B cell (primary cell): ENCODE measurements around the gene GTF2I. TPM values are rescaled to one million over a fixed set of nuclear protein-coding genes. Genes with fewer than 3 reads are reported as not detected.
"Not testable (repeated sequence)": the region's sequence is repeated elsewhere in the genome, so short reads cannot be mapped to it uniquely, and the experiment has no call there.

Experiments used
- ATAC-seq: fragments of 200-7000 bp; cut with Tn5 transposase; one replicate; pipeline ENCODE4 v1.10.0; 2021; ENCODE audit warnings: low read depth, mild to moderate bottlenecking, moderate number of reproducible peaks, moderate library complexity
- CTCF ChIA-PET: fragments of 350-600 bp; sonication (Branson Sonifier 250); formaldehyde crosslinking; loops from one replicate; lab custom pipeline; 2021; ENCODE audit warnings: antibody characterized with exemption, inconsistent platforms; lab: Charles Lee
- POLR2A ChIA-PET: fragments of 350-600 bp; sonication (Branson Sonifier 250); formaldehyde crosslinking; loops from one replicate; lab custom pipeline; 2021; ENCODE audit warnings: antibody characterized with exemption; lab: Charles Lee
- DNase-seq: peaks from one replicate; pipeline ENCODE4 v3.0.0; 2013
- H2AFZ ChIP-seq: 2 replicates; pipeline ENCODE4 v1.6.1; 2012; ENCODE audit warnings: mild to moderate bottlenecking, low read depth, low read length; ENCODE audit not compliant: insufficient read depth, poor library complexity, severe bottlenecking
- H3K27ac ChIP-seq, 2 donors: 1 replicate in 1 of 2; 2 replicates in 1 of 2; pipeline ENCODE4 v1.5.1; 2012 to 2013; ENCODE audit warnings: low read length in 2 of 2, mild to moderate bottlenecking in 2 of 2, moderate library complexity in 1 of 2
- H3K27me3 ChIP-seq, 4 experiments: fragments of 200-600 bp in 1 of 4; sonication (generic) in 1 of 4; replicated peaks in 1 of 4; 1 replicate in 2 of 4; 2 replicates in 2 of 4; pipeline versions ENCODE4 v1.6.1 to v1.7.0; 2013 to 2016; ENCODE audit warnings: low read length in 3 of 4, mild to moderate bottlenecking in 2 of 4, mixed read lengths in 1 of 4, moderate library complexity in 1 of 4; ENCODE audit not compliant: insufficient read depth in 4 of 4, control insufficient read depth in 3 of 4; ENCODE audit errors: control extremely low read depth in 1 of 4
- H3K36me3 ChIP-seq, 2 experiments: replicated peaks in 1 of 2; 1 replicate in 1 of 2; 2 replicates in 1 of 2; pipeline versions ENCODE4 v1.6.1 to v1.7.1; 2013; ENCODE audit warnings: low read length in 1 of 2; ENCODE audit not compliant: insufficient read depth in 2 of 2, control insufficient read depth in 1 of 2; ENCODE audit errors: control extremely low read depth in 1 of 2, extremely low read depth in 1 of 2
- H3K4me1 ChIP-seq, 2 donors: fragments of 200-600 bp in 1 of 2; sonication (generic) in 1 of 2; 1 replicate in 1 of 2; 2 replicates in 1 of 2; pipeline versions ENCODE4 v1.5.1 to v1.6.1; 2013 to 2017; ENCODE audit warnings: low read length in 2 of 2; ENCODE audit not compliant: control insufficient read depth in 2 of 2, insufficient read depth in 2 of 2
- H3K4me2 ChIP-seq: replicated peaks from 2 replicates; pipeline ENCODE3; 2012; ENCODE audit warnings: mild to moderate bottlenecking, low read depth, low read length; ENCODE audit not compliant: poor library complexity, severe bottlenecking
- H3K4me3 ChIP-seq, 5 experiments: fragments of 200-600 bp in 1 of 5; sonication (generic) in 1 of 5; 1 replicate in 3 of 5; 2 replicates in 2 of 5; pipeline versions ENCODE4 v1.5.1 to v1.7.0; 2011 to 2016; ENCODE audit warnings: low read length in 4 of 5, mild to moderate bottlenecking in 4 of 5, low read depth in 2 of 5, control low read depth in 1 of 5, moderate library complexity in 1 of 5; ENCODE audit not compliant: insufficient read depth in 1 of 5; ENCODE audit errors: control extremely low read depth in 1 of 5, extremely low read depth in 1 of 5
- H3K79me2 ChIP-seq: fragments of 200-600 bp; sonication (generic); one replicate; pipeline ENCODE4 v1.6.0; 2016; ENCODE audit warnings: low read length; ENCODE audit not compliant: control insufficient read depth, insufficient read depth
- H3K9ac ChIP-seq: fragments of 200-600 bp; sonication (generic); 2 replicates; pipeline ENCODE4 v1.6.1; 2017; ENCODE audit warnings: mild to moderate bottlenecking, low read length, moderate library complexity
- H3K9me3 ChIP-seq, 3 donors: one replicate each; pipeline versions ENCODE4 v1.6.1 to v1.7.1; 2013; ENCODE audit warnings: low read length in 2 of 3; ENCODE audit not compliant: control insufficient read depth in 2 of 3, insufficient read depth in 1 of 3; ENCODE audit errors: control extremely low read depth in 1 of 3
- H4K20me1 ChIP-seq: 2 replicates; pipeline ENCODE4 v1.6.0; 2012; ENCODE audit warnings: mild to moderate bottlenecking, low read length; ENCODE audit not compliant: insufficient read depth, control insufficient read depth, poor library complexity, severe bottlenecking
- H3K27ac Mint-ChIP-seq: one replicate; pipeline ENCODE4 v1.8.0; 2021; ENCODE audit warnings: mixed read lengths
- H3K27me3 Mint-ChIP-seq: one replicate; pipeline ENCODE4 v1.8.0; 2021; ENCODE audit warnings: mixed read lengths
- H3K4me1 Mint-ChIP-seq: one replicate; pipeline ENCODE4 v1.8.0; 2021; ENCODE audit warnings: mixed read lengths
- H3K4me3 Mint-ChIP-seq: one replicate; pipeline ENCODE4 v1.8.0; 2021; ENCODE audit warnings: mixed read lengths
- H3K9me3 Mint-ChIP-seq: one replicate; pipeline ENCODE4 v1.8.0; 2022; ENCODE audit warnings: mixed read lengths; ENCODE audit not compliant: insufficient read depth
- WGBS: methylation state at CpG from one replicate; pipeline ENCODE4 v1.1.5; 2013; ENCODE audit warnings: missing lambda C conversion rate; ENCODE audit not compliant: insufficient coverage; 5-methylcytosine and 5-hydroxymethylcytosine counted together
- intact Hi-C: fragments of 100-400 bp; cut with micrococcal nuclease; formaldehyde crosslinking; loops from one replicate; pipeline ENCODE4 v1.10.0; 2022
- polyA plus RNA-seq: library from polyadenylated mRNA; depleted of rRNA; stranded (reverse); fragments of >200 nt; gene quantifications from 2 replicates; pipeline ENCODE4 v1.2.3, GENCODE V29; 2012
- total RNA-seq, 2 donors: library from RNA; stranded (reverse); fragments of 120-200 nt in 1 of 2; gene quantifications; 1 replicate in 1 of 2; 2 replicates in 1 of 2; pipeline versions ENCODE4 v1.2.3 to v1.2.4, GENCODE V29; 2013 to 2022

Gene GTF2I
- total and polyA plus RNA-seq, 2 donors (not counting 1 experiment from before 2014, with no cell fraction given), result 140 to 271 TPM

DNA sequence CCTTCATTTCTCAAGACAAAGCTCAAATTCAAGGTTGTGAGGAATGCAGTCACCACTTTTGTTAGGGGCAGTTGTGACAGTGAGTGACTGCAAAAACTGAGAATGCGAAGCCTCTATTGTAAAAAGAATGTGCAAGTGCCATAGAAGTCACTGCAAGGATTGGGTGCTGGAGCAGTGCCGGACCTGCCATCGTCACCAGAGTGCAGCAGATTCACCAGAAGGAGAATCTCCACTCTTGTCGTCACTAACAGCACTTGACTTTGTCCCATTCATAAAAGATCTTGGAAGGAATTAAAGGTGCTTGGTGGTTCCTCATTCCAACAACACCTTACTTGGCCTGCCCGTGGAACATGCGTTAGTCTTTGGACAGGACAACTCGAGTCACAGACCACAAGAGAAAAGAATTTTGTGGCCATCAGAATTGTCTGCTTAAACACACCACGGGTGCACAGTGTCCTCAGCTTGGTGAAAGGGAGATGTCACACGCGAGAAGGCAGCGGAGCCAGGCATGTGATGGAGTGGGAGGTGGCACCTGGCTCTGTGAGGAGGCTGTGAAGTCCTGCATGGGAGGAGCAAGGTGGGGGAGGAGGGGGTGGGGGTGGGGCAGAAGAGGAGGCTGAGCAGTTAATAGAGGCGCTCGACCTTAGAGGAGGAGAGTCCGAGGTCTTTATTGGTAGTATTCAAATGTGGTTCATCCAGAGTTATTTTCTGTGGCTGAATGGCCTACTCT, 82.6 kb downstream of the GTF2I start:
- POLR2A ChIA-PET, ATAC-seq, H4K20me1 ChIP-seq, H3K36me3 ChIP-seq, H3K4me1 ChIP-seq, H3K9me3 ChIP-seq, H3K27ac Mint-ChIP-seq, CTCF ChIA-PET, H3K9me3 Mint-ChIP-seq, H3K4me3 Mint-ChIP-seq, H3K4me1 Mint-ChIP-seq, H3K27me3 ChIP-seq, H2AFZ ChIP-seq, H3K4me3 ChIP-seq, H3K9ac ChIP-seq, H3K79me2 ChIP-seq, H3K4me2 ChIP-seq, DNase-seq, H3K27me3 Mint-ChIP-seq, H3K27ac ChIP-seq, intact Hi-C loops: not testable (repeated sequence)
- WGBS, result no CpG with 5 or more reads among the region's 14 CpGs

- H3K9me3 Mint-ChIP-seq, H3K4me1 ChIP-seq, H3K4me1 Mint-ChIP-seq, H3K27me3 Mint-ChIP-seq, POLR2A ChIA-PET, ATAC-seq, H3K4me3 Mint-ChIP-seq, CTCF ChIA-PET, H3K4me3 ChIP-seq, H3K79me2 ChIP-seq, H4K20me1 ChIP-seq, H3K27ac Mint-ChIP-seq, H3K27me3 ChIP-seq, H2AFZ ChIP-seq, H3K9ac ChIP-seq, H3K36me3 ChIP-seq, H3K9me3 ChIP-seq, intact Hi-C loops, H3K4me2 ChIP-seq, DNase-seq, H3K27ac ChIP-seq: not testable (repeated sequence)
- no CpG with 5 or more reads among the region's 9 CpGs for WGBS
These were observed 86.5 kb downstream of the GTF2I start for GRCh38 chr7:74743936-74744557.

DNA sequence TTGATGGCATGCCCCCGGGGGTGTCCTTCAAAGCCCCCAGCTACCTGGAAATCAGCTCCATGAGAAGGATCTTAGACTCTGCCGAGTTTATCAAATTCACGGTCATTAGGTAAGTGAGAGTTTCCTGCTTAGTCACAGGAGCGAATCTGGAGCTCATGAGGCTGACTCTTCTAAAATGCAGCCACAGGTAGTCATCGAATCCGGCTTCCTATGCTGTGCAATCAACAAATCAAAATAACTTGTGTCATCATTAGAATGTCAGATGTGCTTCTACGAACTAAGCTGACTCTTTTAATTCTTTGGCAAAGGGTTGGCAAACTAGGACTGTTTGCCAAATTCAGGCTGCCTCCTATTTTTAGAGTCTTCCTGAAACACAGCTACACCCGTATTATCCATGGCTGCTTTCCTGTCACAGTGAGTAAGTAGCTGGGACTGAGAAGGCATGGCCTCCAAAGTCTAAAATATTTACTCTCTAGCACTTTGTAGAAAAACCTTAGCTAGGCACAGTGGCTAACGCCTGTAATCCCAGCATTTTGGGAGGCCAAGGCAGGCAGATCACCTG, 96.5 kb downstream of the GTF2I start:
- H3K9me3 Mint-ChIP-seq, H3K27me3 ChIP-seq, H3K79me2 ChIP-seq, H2AFZ ChIP-seq, H3K36me3 ChIP-seq, intact Hi-C loops, ATAC-seq, H3K9me3 ChIP-seq, H3K27me3 Mint-ChIP-seq, H3K27ac ChIP-seq, H3K4me1 Mint-ChIP-seq, H3K4me3 Mint-ChIP-seq, DNase-seq, H3K9ac ChIP-seq, H3K4me1 ChIP-seq, H3K4me2 ChIP-seq, CTCF ChIA-PET, H3K27ac Mint-ChIP-seq, POLR2A ChIA-PET, H3K4me3 ChIP-seq, H4K20me1 ChIP-seq: not testable (repeated sequence)
- no CpG with 5 or more reads among the region's 9 CpGs for WGBS

DNA sequence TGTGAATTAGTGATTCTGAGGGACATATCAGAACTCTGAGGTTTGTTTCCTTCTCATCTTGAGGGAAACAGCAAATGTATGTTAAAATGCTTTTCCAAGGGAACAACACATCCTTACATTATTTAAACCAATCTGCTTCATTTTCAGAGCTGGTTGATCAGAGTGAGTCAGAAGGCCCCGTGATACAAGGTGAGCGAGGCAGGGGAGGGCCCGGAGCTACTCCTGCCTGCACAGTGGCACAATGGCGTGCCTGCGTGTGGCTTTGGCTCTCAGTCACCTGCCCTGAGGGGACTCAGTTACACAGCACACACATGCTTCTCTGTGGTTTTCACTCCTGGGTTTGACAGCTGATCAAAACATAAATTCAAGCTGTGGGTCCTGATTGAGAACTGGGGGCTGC, 99.2 kb downstream of the GTF2I start:
- H3K79me2 ChIP-seq, H2AFZ ChIP-seq, POLR2A ChIA-PET, H3K27me3 Mint-ChIP-seq, DNase-seq, H3K9me3 Mint-ChIP-seq, H3K4me1 Mint-ChIP-seq, CTCF ChIA-PET, H3K9me3 ChIP-seq, H3K27me3 ChIP-seq, H3K4me1 ChIP-seq, H3K27ac ChIP-seq, H3K4me3 Mint-ChIP-seq, H3K9ac ChIP-seq, H3K4me2 ChIP-seq, H3K4me3 ChIP-seq, intact Hi-C loops, H3K27ac Mint-ChIP-seq, H3K36me3 ChIP-seq, ATAC-seq, H4K20me1 ChIP-seq: not testable (repeated sequence)
- WGBS, result no CpG with 5 or more reads among the region's 5 CpGs
